Mesendoderm (in vitro differentiated cells): ENCODE data around the gene PTP4A1.

Experiments
- DNase-seq: peaks from one replicate; pipeline ENCODE4 v3.0.0; 2013
- H2AK5ac ChIP-seq: 2 replicates; pipeline ENCODE4 v1.6.1; 2013; ENCODE audit warnings: low read length, inconsistent platforms
- H2BK120ac ChIP-seq: 2 replicates; pipeline ENCODE4 v1.6.1; 2013; ENCODE audit warnings: low read depth, mild to moderate bottlenecking, low read length, moderate library complexity, mixed read lengths
- H2BK15ac ChIP-seq: replicated peaks from 2 replicates; pipeline ENCODE4 v1.6.1; 2013; ENCODE audit warnings: low read depth, mild to moderate bottlenecking, moderate library complexity
- H2BK5ac ChIP-seq: 2 replicates; pipeline ENCODE4 v1.6.1; 2013; ENCODE audit warnings: low read length, inconsistent platforms
- H3K18ac ChIP-seq: 2 replicates; pipeline ENCODE4 v1.6.1; 2013; ENCODE audit warnings: mild to moderate bottlenecking, low read length, mixed read lengths
- H3K23ac ChIP-seq: one replicate; pipeline ENCODE4 v1.6.1; 2013; ENCODE audit warnings: low read length
- H3K27ac ChIP-seq: 2 replicates; pipeline ENCODE4 v1.5.1; 2013; ENCODE audit warnings: low read depth, mild to moderate bottlenecking, inconsistent platforms, low read length, moderate library complexity
- H3K27me3 ChIP-seq: 2 replicates; pipeline ENCODE4 v1.6.1; 2013; ENCODE audit warnings: low read length, control low read depth, mild to moderate bottlenecking, inconsistent platforms; ENCODE audit not compliant: insufficient read depth, poor library complexity
- H3K36me3 ChIP-seq: 2 replicates; pipeline ENCODE4 v1.6.1; 2013; ENCODE audit warnings: low read length, inconsistent platforms; ENCODE audit not compliant: control insufficient read depth, insufficient read depth
- H3K4ac ChIP-seq: one replicate; pipeline ENCODE4 v1.6.1; 2013; ENCODE audit warnings: low read depth, mild to moderate bottlenecking, low read length, moderate library complexity
- H3K4me1 ChIP-seq: 2 replicates; pipeline ENCODE4 v1.6.1; 2013; ENCODE audit warnings: low read depth, low read length, inconsistent platforms; ENCODE audit not compliant: control insufficient read depth
- H3K4me2 ChIP-seq: 2 replicates; pipeline ENCODE4 v1.6.1; 2013; ENCODE audit warnings: low read length
- H3K4me3 ChIP-seq: 2 replicates; pipeline ENCODE4 v1.5.1; 2013; ENCODE audit warnings: mild to moderate bottlenecking, low read length
- H3K56ac ChIP-seq: one replicate; pipeline ENCODE4 v1.6.1; 2013; ENCODE audit warnings: low read length
- H3K79me1 ChIP-seq: 2 replicates; pipeline ENCODE4 v1.6.1; 2013; ENCODE audit warnings: low read length, inconsistent platforms
- H3K79me2 ChIP-seq: 2 replicates; pipeline ENCODE4 v1.6.1; 2013; ENCODE audit warnings: mild to moderate bottlenecking, low read length; ENCODE audit not compliant: control insufficient read depth, insufficient read depth
- H3K9ac ChIP-seq: 2 replicates; pipeline ENCODE4 v1.6.1; 2013; ENCODE audit warnings: low read length, inconsistent platforms
- H4K5ac ChIP-seq: one replicate; pipeline ENCODE4 v1.6.1; 2013; ENCODE audit warnings: low read length
- H4K8ac ChIP-seq: one replicate; pipeline ENCODE4 v1.6.1; 2013; ENCODE audit warnings: low read depth, mild to moderate bottlenecking, control low read depth, low read length, moderate library complexity
- WGBS: extraction: QIAGEN DNeasy Blood & Tissue Kit; methylation state at CpG from one replicate; pipeline ENCODE4 v1.1.7; 2013; ENCODE audit warnings: low lambda C conversion rate, missing lambda C conversion rate; ENCODE audit not compliant: insufficient coverage; ENCODE audit errors: extremely low coverage; 5-methylcytosine and 5-hydroxymethylcytosine counted together

Gene PTP4A1

GRCh38 chr6:63573899-63574553 lies 1.7 kb downstream of the PTP4A1 start:
- H2AK5ac ChIP-seq = no peak overlapping the region
- H3K23ac ChIP-seq = no peak overlapping the region
- H3K36me3 ChIP-seq = no peaks in the 10 kb centered on the region
- H3K4ac ChIP-seq = peak overlapping the region; percentile 85
- peak overlapping the region; percentile 93 for H3K18ac ChIP-seq
- peaks cover 32% of the 10 kb centered on the region for H3K79me2 ChIP-seq
- no peak overlapping the region for H2BK15ac ChIP-seq
- H3K56ac ChIP-seq = peak overlapping the region; percentile 98
- no peak overlapping the region for H4K5ac ChIP-seq
- peak overlapping the region; percentile 56 for H2BK5ac ChIP-seq
- no peaks in the 10 kb centered on the region for H3K27me3 ChIP-seq
- peak overlapping the region; percentile 96 for H3K27ac ChIP-seq
- H3K9ac ChIP-seq = peak overlapping the region; percentile 80
- peak; percentile 84 for DNase-seq
- no peaks in the 10 kb centered on the region for H3K79me1 ChIP-seq
- H2BK120ac ChIP-seq = peak overlapping the region; percentile 51
- H4K8ac ChIP-seq = peak overlapping the region; percentile 89
- H3K4me2 ChIP-seq = peak overlapping the region; percentile 60
- peak overlapping the region; percentile 64 for H3K4me3 ChIP-seq
- no CpG with 5 or more reads among the region's 10 CpGs for WGBS
- H3K4me1 ChIP-seq = no peaks in the 10 kb centered on the region

GRCh38 chr6:63574554-63574900 lies 2.2 kb downstream of the PTP4A1 start:
- Histone ChIP-seq H3K9ac (no peak overlapping the region), H3K27me3 (no peaks in the 10 kb centered on the region), H2AK5ac (no peak overlapping the region), H3K56ac (no peak overlapping the region), H4K5ac (no peak overlapping the region), H4K8ac (no peak overlapping the region), H3K36me3 (no peaks in the 10 kb centered on the region), H2BK15ac (no peak overlapping the region), H3K23ac (no peak overlapping the region), H3K4me3 (no peak overlapping the region), H3K4ac (no peak overlapping the region), H3K4me1 (no peaks in the 10 kb centered on the region), H3K18ac (no peak overlapping the region), H3K27ac (no peak overlapping the region), H3K79me1 (no peaks in the 10 kb centered on the region), H3K4me2 (no peak overlapping the region), H2BK5ac (no peak overlapping the region), H2BK120ac (no peak overlapping the region), H3K79me2 (peaks cover 32% of the 10 kb centered on the region)
- DNase-seq = no peak
- WGBS = no CpG with 5 or more reads among the region's 2 CpGs

GRCh38 chr6:63576147-63576772 lies 4.0 kb downstream of the PTP4A1 start:
- Histone ChIP-seq H3K23ac (no peak overlapping the region), H3K27ac (no peak overlapping the region), H2BK15ac (no peak overlapping the region), H3K4ac (no peak overlapping the region), H2BK5ac (no peak overlapping the region), H2BK120ac (no peak overlapping the region), H3K4me2 (no peak overlapping the region), H3K4me1 (no peaks in the 10 kb centered on the region), H3K79me2 (peaks cover 32% of the 10 kb centered on the region), H3K27me3 (no peaks in the 10 kb centered on the region), H3K36me3 (no peaks in the 10 kb centered on the region), H3K9ac (no peak overlapping the region), H3K56ac (no peak overlapping the region), H3K79me1 (no peaks in the 10 kb centered on the region), H2AK5ac (no peak overlapping the region), H4K8ac (no peak overlapping the region), H3K18ac (no peak overlapping the region), H3K4me3 (no peak overlapping the region), H4K5ac (no peak overlapping the region)
- no peak for DNase-seq
- WGBS = no CpG with 5 or more reads among the region's 3 CpGs

- H3K4me3 ChIP-seq = no peak overlapping the region
- no peak overlapping the region for H2BK15ac ChIP-seq
- no CpG with 5 or more reads among the region's 5 CpGs for WGBS
- no peak overlapping the region for H2AK5ac ChIP-seq
- H3K79me1 ChIP-seq = no peaks in the 10 kb centered on the region
- H3K36me3 ChIP-seq = no peaks in the 10 kb centered on the region
- H3K18ac ChIP-seq = no peak overlapping the region
- no peak overlapping the region for H4K8ac ChIP-seq
- no peak overlapping the region for H3K56ac ChIP-seq
- no peak for DNase-seq
- H3K79me2 ChIP-seq = peaks cover 32% of the 10 kb centered on the region
- H2BK120ac ChIP-seq = no peak overlapping the region
- no peak overlapping the region for H3K9ac ChIP-seq
- H3K27me3 ChIP-seq = no peaks in the 10 kb centered on the region
- no peak overlapping the region for H2BK5ac ChIP-seq
- no peak overlapping the region for H3K4ac ChIP-seq
- H4K5ac ChIP-seq = no peak overlapping the region
- H3K4me2 ChIP-seq = no peak overlapping the region
- no peaks in the 10 kb centered on the region for H3K4me1 ChIP-seq
- H3K23ac ChIP-seq = no peak overlapping the region
- no peak overlapping the region for H3K27ac ChIP-seq
Measured at GRCh38 chr6:63576985-63577712, 4.9 kb downstream of the PTP4A1 start.

- Histone ChIP-seq H3K79me2 (peaks cover 21% of the 10 kb centered on the region), H2BK5ac (no peak overlapping the region), H3K79me1 (no peaks in the 10 kb centered on the region), H3K36me3 (no peaks in the 10 kb centered on the region), H3K27me3 (no peaks in the 10 kb centered on the region), H2AK5ac (no peak overlapping the region), H3K27ac (no peak overlapping the region), H3K4me3 (no peak overlapping the region), H4K5ac (no peak overlapping the region), H2BK120ac (no peak overlapping the region), H3K18ac (no peak overlapping the region), H4K8ac (no peak overlapping the region), H2BK15ac (no peak overlapping the region), H3K23ac (no peak overlapping the region), H3K9ac (no peak overlapping the region), H3K4me2 (no peak overlapping the region), H3K4ac (no peak overlapping the region), H3K4me1 (no peaks in the 10 kb centered on the region), H3K56ac (no peak overlapping the region)
- DNase-seq = no peak
- WGBS = no CpG with 5 or more reads among the region's 2 CpGs
Measured at GRCh38 chr6:63578757-63579156, 6.5 kb downstream of the PTP4A1 start.
